H1 (cell line): Measurements from ENCODE around the gene IP6K3. TPM values are rescaled to one million over a fixed set of nuclear protein-coding genes. Genes with fewer than 3 reads are reported as not detected.

Source experiments
- CTCF ChIA-PET: fragments of 300-600 bp; sonication (Branson Sonifier 250); formaldehyde crosslinking; loops from one replicate; lab custom pipeline; 2021; ENCODE audit not compliant: partially characterized antibody; lab: Charles Lee
- POLR2A ChIA-PET: fragments of 300-600 bp; sonication (Branson Sonifier 250); formaldehyde crosslinking; loops from one replicate; lab custom pipeline; 2021; ENCODE audit warnings: inconsistent platforms; ENCODE audit not compliant: partially characterized antibody; lab: Charles Lee
- DNase-seq, 2 experiments: peaks; one replicate each; pipeline versions ENCODE4 v3.0.0 to v3.0.0-alpha.2; 2010 to 2022; ENCODE audit warnings: low spot score in 2 of 2, low read depth in 1 of 2, mixed read lengths in 1 of 2
- FAIRE-seq: peaks from 2 replicates; lab custom pipeline; 2011; peaks lifted over from hg19 to GRCh38; lab: Jason Lieb, UNC
- H2AFZ ChIP-seq: 2 replicates; pipeline ENCODE4 v1.8.1; 2012; ENCODE audit warnings: low read length, inconsistent platforms
- H2AK5ac ChIP-seq: 2 replicates; pipeline ENCODE4 v1.6.1; 2013; ENCODE audit warnings: low read depth, low read length
- H2BK120ac ChIP-seq: replicated peaks from 2 replicates; pipeline ENCODE3; 2013; ENCODE audit warnings: low read depth, low read length, inconsistent platforms
- H2BK12ac ChIP-seq: 2 replicates; pipeline ENCODE4 v1.6.1; 2013; ENCODE audit warnings: low read depth, low read length
- H2BK15ac ChIP-seq: 2 replicates; pipeline ENCODE4 v1.6.1; 2013; ENCODE audit warnings: low read length
- H2BK20ac ChIP-seq: 2 replicates; pipeline ENCODE4 v1.6.1; 2013; ENCODE audit warnings: low read length
- H2BK5ac ChIP-seq: 2 replicates; pipeline ENCODE4 v1.6.1; 2013; ENCODE audit warnings: low read depth, low read length
- H3K14ac ChIP-seq: 2 replicates; pipeline ENCODE4 v1.6.1; 2013; ENCODE audit warnings: inconsistent platforms; ENCODE audit not compliant: insufficient read length
- H3K18ac ChIP-seq: 2 replicates; pipeline ENCODE4 v1.6.1; 2013; ENCODE audit warnings: low read length; ENCODE audit errors: extremely low read depth
- H3K23ac ChIP-seq: 2 replicates; pipeline ENCODE4 v1.6.1; 2013; ENCODE audit warnings: inconsistent platforms; ENCODE audit not compliant: insufficient read length
- H3K23me2 ChIP-seq: 2 replicates; pipeline ENCODE4 v1.6.1; 2013; ENCODE audit warnings: low read depth, low read length
- H3K27ac ChIP-seq: 2 replicates; pipeline ENCODE4 v1.6.1; 2011; ENCODE audit warnings: low read depth, low read length, inconsistent platforms
- H3K27me3 ChIP-seq, 4 experiments: replicated peaks in 1 of 4; 1 replicate in 1 of 4; 2 replicates in 3 of 4; pipeline versions ENCODE4 v1.6.1 to v1.8.1; 2011 to 2013; ENCODE audit warnings: low read length in 3 of 4, mild to moderate bottlenecking in 3 of 4, inconsistent platforms in 2 of 4, mixed read lengths in 2 of 4, moderate library complexity in 1 of 4; ENCODE audit not compliant: control insufficient read depth in 3 of 4, insufficient read depth in 3 of 4; ENCODE audit errors: extremely low read depth in 1 of 4
- H3K36me3 ChIP-seq, 4 experiments: 2 replicates each; pipeline versions ENCODE4 v1.6.1 to v1.8.1; 2011 to 2013; ENCODE audit warnings: mild to moderate bottlenecking in 4 of 4, low read length in 3 of 4, moderate library complexity in 2 of 4, control low read depth in 1 of 4, inconsistent platforms in 1 of 4; ENCODE audit not compliant: insufficient read depth in 4 of 4, control insufficient read depth in 2 of 4
- H3K4ac ChIP-seq: replicated peaks from 2 replicates; pipeline ENCODE3; 2013; ENCODE audit warnings: low read length, low read depth, mixed read lengths, inconsistent platforms; ENCODE audit not compliant: insufficient read length
- H3K4me1 ChIP-seq, 4 experiments: replicated peaks in 1 of 4; 1 replicate in 1 of 4; 2 replicates in 3 of 4; pipeline versions ENCODE4 v1.6.1 to v1.8.1; 2011 to 2013; ENCODE audit warnings: low read length in 3 of 4, inconsistent platforms in 2 of 4, mixed read lengths in 1 of 4; ENCODE audit not compliant: insufficient read depth in 4 of 4, control insufficient read depth in 3 of 4
- H3K4me2 ChIP-seq, 2 experiments: 2 replicates each; pipeline versions ENCODE4 v1.6.1 to v1.8.1; 2011 to 2013; ENCODE audit warnings: low read depth in 2 of 2, low read length in 2 of 2, control low read depth in 1 of 2, inconsistent platforms in 1 of 2, mild to moderate bottlenecking in 1 of 2; ENCODE audit not compliant: insufficient read depth in 1 of 2
- H3K4me3 ChIP-seq, 4 experiments: fragments of 200-600, 300-600 bp in 1 of 4; sonication (generic), shearing (Covaris generic), sonication (Bioruptor Twin) in 1 of 4; 2 replicates each; pipeline versions ENCODE4 v1.5.1 to v1.8.1; 2011 to 2016; ENCODE audit warnings: low read length in 4 of 4, low read depth in 3 of 4, control low read depth in 2 of 4, inconsistent platforms in 2 of 4, mild to moderate bottlenecking in 2 of 4, mixed read lengths in 1 of 4, moderate library complexity in 1 of 4; ENCODE audit not compliant: insufficient read depth in 2 of 4; ENCODE audit errors: extremely low read depth in 1 of 4
- H3K56ac ChIP-seq: replicated peaks from 2 replicates; pipeline ENCODE3; 2013; ENCODE audit warnings: low read depth, mild to moderate bottlenecking, mixed read lengths, low read length, inconsistent platforms; ENCODE audit not compliant: insufficient read length
- H3K79me1 ChIP-seq: 2 replicates; pipeline ENCODE4 v1.6.1; 2013; ENCODE audit warnings: low read depth, low read length, control low read depth
- H3K79me2 ChIP-seq, 2 experiments: 2 replicates each; pipeline versions ENCODE4 v1.6.1 to v1.8.1; 2012 to 2013; ENCODE audit warnings: low read length in 2 of 2, mild to moderate bottlenecking in 2 of 2, inconsistent platforms in 1 of 2; ENCODE audit not compliant: insufficient read depth in 2 of 2, control insufficient read depth in 1 of 2
- H3K9ac ChIP-seq, 4 experiments: replicated peaks in 1 of 4; 1 replicate in 1 of 4; 2 replicates in 3 of 4; pipeline versions ENCODE4 v1.6.1 to v1.8.1; 2011 to 2013; ENCODE audit warnings: low read depth in 3 of 4, low read length in 3 of 4, control low read depth in 2 of 4, mild to moderate bottlenecking in 2 of 4, moderate library complexity in 2 of 4, inconsistent platforms in 1 of 4; ENCODE audit errors: extremely low read depth in 1 of 4
- H3K9me3 ChIP-seq, 2 experiments: 2 replicates each; pipeline versions ENCODE4 v1.6.1 to v1.8.1; 2012 to 2013; ENCODE audit warnings: mild to moderate bottlenecking in 2 of 2, moderate library complexity in 2 of 2, control low read depth in 1 of 2, inconsistent platforms in 1 of 2, low read depth in 1 of 2, low read length in 1 of 2, mixed read lengths in 1 of 2; ENCODE audit not compliant: insufficient read depth in 2 of 2
- H4K20me1 ChIP-seq, 2 experiments: replicated peaks in 1 of 2; 2 replicates each; pipeline versions ENCODE3 to v1.8.1; 2011 to 2013; ENCODE audit warnings: inconsistent platforms in 2 of 2, low read length in 2 of 2, mild to moderate bottlenecking in 1 of 2; ENCODE audit not compliant: insufficient read depth in 2 of 2, control insufficient read depth in 1 of 2
- H4K5ac ChIP-seq: 2 replicates; pipeline ENCODE4 v1.6.1; 2013; ENCODE audit warnings: low read length, low read depth, mixed read lengths, inconsistent platforms; ENCODE audit not compliant: insufficient read length
- H4K8ac ChIP-seq: 2 replicates; pipeline ENCODE4 v1.8.0; 2013; ENCODE audit warnings: mild to moderate bottlenecking, moderate library complexity, low read length, inconsistent platforms; ENCODE audit not compliant: insufficient read depth; ENCODE audit errors: extremely low read depth
- H4K91ac ChIP-seq: replicated peaks from 2 replicates; pipeline ENCODE3; 2013; ENCODE audit warnings: low read length, mixed read lengths, inconsistent platforms; ENCODE audit not compliant: insufficient read length
- CBX8 ChIP-seq: fragments of 300-800, 300-1000 bp; sonication (generic); IDR thresholded peaks from 2 replicates; pipeline ENCODE4 v1.7.1; 2016; ENCODE audit warnings: low read depth, low read length, borderline replicate concordance
- CHD1 ChIP-seq: IDR thresholded peaks from 2 replicates; pipeline ENCODE4 v1.6.1; 2012; ENCODE audit warnings: low read depth, low read length, improper control_type of control experiment
- EGR1 ChIP-seq: IDR thresholded peaks from 2 replicates; pipeline ENCODE4 v1.6.1; 2011; ENCODE audit warnings: low read depth, low read length, borderline replicate concordance
- EP300 ChIP-seq, 2 experiments: IDR thresholded peaks; 1 replicate in 1 of 2; 2 replicates in 1 of 2; pipeline ENCODE4 v1.6.1; 2011 to 2012; ENCODE audit warnings: low read depth in 2 of 2, low read length in 2 of 2, mild to moderate bottlenecking in 2 of 2, borderline replicate concordance in 1 of 2, inconsistent platforms in 1 of 2, moderate library complexity in 1 of 2
- GABPA ChIP-seq: IDR thresholded peaks from 2 replicates; pipeline ENCODE4 v1.6.1; 2011; ENCODE audit warnings: mild to moderate bottlenecking, low read length, moderate library complexity, borderline replicate concordance; ENCODE audit not compliant: insufficient read depth
- GTF2F1 ChIP-seq: IDR thresholded peaks from 2 replicates; pipeline ENCODE4 v1.6.1; 2012; ENCODE audit warnings: low read depth, low read length, improper control_type of control experiment, borderline replicate concordance
- KDM5A ChIP-seq: fragments of 200-600 bp; IDR thresholded peaks from 2 replicates; pipeline ENCODE4 v1.7.1; 2012; ENCODE audit warnings: mild to moderate bottlenecking, low read length, inconsistent platforms, mixed read lengths
- POU5F1 ChIP-seq: IDR thresholded peaks from 2 replicates; pipeline ENCODE4 v1.6.1; 2011; ENCODE audit warnings: low read depth, mild to moderate bottlenecking, low read length, moderate library complexity
- RFX5 ChIP-seq: IDR thresholded peaks from 2 replicates; pipeline ENCODE4 v1.6.1; 2011; ENCODE audit warnings: low read depth, low read length, improper control_type of control experiment, borderline replicate concordance
- SIN3A ChIP-seq, 2 experiments: IDR thresholded peaks in 1 of 2; conservative IDR thresholded peaks in 1 of 2; 2 replicates each; pipeline ENCODE4 v1.6.1; 2011 to 2012; ENCODE audit warnings: low read length in 2 of 2, improper control_type of control experiment in 1 of 2, low read depth in 1 of 2, mild to moderate bottlenecking in 1 of 2
- SP4 ChIP-seq: IDR thresholded peaks from 2 replicates; pipeline ENCODE4 v1.6.1; 2012; ENCODE audit warnings: low read length, inconsistent platforms
- TCF12 ChIP-seq: IDR thresholded peaks from 2 replicates; pipeline ENCODE4 v1.6.1; 2011; ENCODE audit warnings: low read depth, mild to moderate bottlenecking, low read length
- USF2 ChIP-seq: IDR thresholded peaks from 2 replicates; pipeline ENCODE4 v1.6.1; 2011; ENCODE audit warnings: low read length, improper control_type of control experiment
- WGBS, 2 experiments: shearing (Covaris generic) in 1 of 2; methylation state at CpG; one replicate each; pipeline versions ENCODE4 v1.1.6 to v1.1.7; 2013 to 2015; ENCODE audit warnings: low lambda C conversion rate in 2 of 2, mixed read lengths in 2 of 2, inconsistent platforms in 1 of 2, low coverage in 1 of 2, missing lambda C conversion rate in 1 of 2; ENCODE audit not compliant: insufficient replicate concordance in 2 of 2, insufficient coverage in 1 of 2, insufficient read length in 1 of 2; ENCODE audit errors: extremely low coverage in 1 of 2, missing lambda C conversion rate in 1 of 2; 5-methylcytosine and 5-hydroxymethylcytosine counted together
- polyA plus RNA-seq, 7 experiments: library from polyadenylated mRNA; depleted of rRNA in 3 of 7; stranded (reverse) in 5 of 7; unstranded in 2 of 7; fragments of >200 nt in 5 of 7; fragments of 200-250 nt in 2 of 7; gene quantifications; 1 replicate in 5 of 7; 2 replicates in 1 of 7; 4 replicates in 1 of 7; pipeline versions ENCODE4 v1.2.1 to v1.2.3, GENCODE V29; 2011 to 2013; ENCODE audit warnings: missing spikeins in 2 of 7, mixed read lengths in 2 of 7
- total RNA-seq: library from RNA; stranded (reverse); fragmentation: NEBNext Ultra II Directional; extraction: Animal tissue kit (Norgen Biotek cat#: 25700); gene quantifications from 2 replicates; pipeline ENCODE4 v1.2.1, GENCODE V29; 2021

The IP6K3 gene
- total and polyA plus RNA-seq, 2 of the 8 experiments (the other 6 are each of a cell fraction or from before 2014, with no cell fraction given) = 0.22 to 0.73 TPM

- no peak overlapping the region for H2AFZ ChIP-seq
- no peaks in the 10 kb centered on the region for H3K79me1 ChIP-seq
- no peak overlapping the region for H3K4me2 ChIP-seq
- H2BK20ac ChIP-seq = no peak overlapping the region
- no peak overlapping the region for H3K4ac ChIP-seq
- H3K23me2 ChIP-seq = no peaks in the 10 kb centered on the region
- peaks cover 31 to 89% (median 54%) of the 10 kb centered on the region in 4 experiments for H3K36me3 ChIP-seq
- H3K4me1 ChIP-seq = peaks cover 13 to 41% (median 36%) of the 10 kb centered on the region in 4 experiments
- no peak overlapping the region for H2AK5ac ChIP-seq
- H4K8ac ChIP-seq = no peak overlapping the region
- no peak overlapping the region for H4K5ac ChIP-seq
- no peak overlapping the region for H3K9ac ChIP-seq
- WGBS, 2 experiments = 92% methylated on average over 13 of the region's 13 CpGs; no CpG with 5 or more reads in 1 of the 2 experiments
- no peak overlapping the region for H4K91ac ChIP-seq
- no peak overlapping the region for H3K14ac ChIP-seq
- H3K23ac ChIP-seq = no peak overlapping the region
- H2BK5ac ChIP-seq = no peak overlapping the region; the same call in 1 of the 2 replicates
- no peaks in the 10 kb centered on the region for H3K9me3 ChIP-seq
- H3K79me2 ChIP-seq = no peaks in the 10 kb centered on the region
- H4K20me1 ChIP-seq = peaks cover 0 to 6% of the 10 kb centered on the region in 2 experiments
- no peaks in the 10 kb centered on the region for H3K27me3 ChIP-seq
- H2BK15ac ChIP-seq = no peak overlapping the region
- H3K18ac ChIP-seq = no peak overlapping the region
- ChIA-PET POLR2A (interaction anchor here (5.0 to 7.6 kb wide), 2 partner anchors 8 to 11 kb away, joined by 39 to 101 read pairs; partner anchors contain the start of gene LEMD2), CTCF (interaction anchor here (1.1 to 14.3 kb wide), 6 partner anchors 18 to 63 kb away, joined by 3 to 156 read pairs (median 4); no protein-coding TSS in a partner anchor)
- FAIRE-seq (no peak), DNase-seq (no peak)
- H2BK120ac ChIP-seq = no peak overlapping the region
- H3K27ac ChIP-seq = no peak overlapping the region
- H2BK12ac ChIP-seq = no peak overlapping the region
- no peak overlapping the region for H3K56ac ChIP-seq
- H3K4me3 ChIP-seq = no peak overlapping the region
- no peak for TF ChIP-seq TCF12
- TF ChIP-seq EP300 (IDR thresholded peaks at IDR 0.05; ENCODE audit: borderline replicate concordance in 1 of 2, low read depth in 2 of 2, low read length in 2 of 2) = no peak
- TF ChIP-seq CHD1 = no peak
- no peak for TF ChIP-seq EGR1
- no peak for TF ChIP-seq CBX8
- TF ChIP-seq SP4 = no peak
- TF ChIP-seq SIN3A (conservative IDR thresholded peaks at IDR 0.05 in 1 of 2, IDR thresholded peaks at IDR 0.05 in 1 of 2; ENCODE audit: low read depth in 1 of 2, low read length in 2 of 2) = no peak
- TF ChIP-seq POU5F1 = no peak
- no peak for TF ChIP-seq USF2
- no peak for TF ChIP-seq RFX5
- no peak for TF ChIP-seq GTF2F1
- TF ChIP-seq KDM5A = no peak
- no peak for TF ChIP-seq GABPA
Measured at GRCh38 chr6:33776764-33777163, 30.1 kb upstream of the IP6K3 start.
